OCI-LY1 (cell line): ENCODE measurements around the gene UST.

Experiments
- H2AFZ ChIP-seq: fragments of 200-600 bp; sonication (generic), shearing (Covaris generic); 2 replicates; pipeline ENCODE4 v1.6.0; 2014; ENCODE audit warnings: antibody characterized with exemption, mild to moderate bottlenecking, low read length
- H3F3A ChIP-seq: fragments of 200-600 bp; sonication (generic), shearing (Covaris generic); 2 replicates; pipeline ENCODE4 v1.6.0; 2014; ENCODE audit warnings: mild to moderate bottlenecking, antibody characterized with exemption, low read length, moderate library complexity; ENCODE audit not compliant: insufficient read depth
- H3K27ac ChIP-seq: fragments of 200-600 bp; sonication (generic); 2 replicates; pipeline ENCODE4 v1.5.1; 2014; ENCODE audit warnings: low read length, mixed run types, mild to moderate bottlenecking, low read depth; ENCODE audit not compliant: poor library complexity, severe bottlenecking
- H3K27me3 ChIP-seq: fragments of 200-600 bp; sonication (generic); 2 replicates; pipeline ENCODE4 v1.6.0; 2014; ENCODE audit warnings: antibody characterized with exemption, mild to moderate bottlenecking, low read length, moderate library complexity; ENCODE audit not compliant: insufficient read depth
- H3K36me3 ChIP-seq: fragments of 200-600 bp; sonication (generic); 2 replicates; pipeline ENCODE4 v1.6.1; 2014; ENCODE audit warnings: mild to moderate bottlenecking, antibody characterized with exemption, low read length, moderate library complexity, mixed read lengths; ENCODE audit not compliant: insufficient read depth
- H3K4me1 ChIP-seq: fragments of 200-600 bp; sonication (generic); 2 replicates; pipeline ENCODE4 v1.5.1; 2014; ENCODE audit warnings: mild to moderate bottlenecking, low read length, moderate library complexity; ENCODE audit not compliant: insufficient read depth, severe bottlenecking
- H3K4me2 ChIP-seq: fragments of 200-600 bp; sonication (generic), shearing (Covaris generic); 2 replicates; pipeline ENCODE4 v1.6.1; 2014; ENCODE audit warnings: low read length
- H3K4me3 ChIP-seq: fragments of 200-600 bp; sonication (generic); 2 replicates; pipeline ENCODE4 v1.5.1; 2014; ENCODE audit warnings: low read length, low read depth, mild to moderate bottlenecking, mixed read lengths; ENCODE audit not compliant: poor library complexity, severe bottlenecking
- H3K79me2 ChIP-seq: fragments of 200-600 bp; shearing (Covaris generic); 2 replicates; pipeline ENCODE4 v1.6.1; 2016; ENCODE audit warnings: mixed run types, low read length, mixed read lengths; ENCODE audit not compliant: insufficient read depth
- H3K9ac ChIP-seq: fragments of 200-600 bp; sonication (generic), shearing (Covaris generic); 2 replicates; pipeline ENCODE4 v1.6.1; 2014; ENCODE audit warnings: mild to moderate bottlenecking, low read length, mixed read lengths
- H3K9me2 ChIP-seq: fragments of 200-600 bp; sonication (generic), shearing (Covaris generic); 2 replicates; pipeline ENCODE4 v1.6.1; 2014; ENCODE audit warnings: low read depth, mild to moderate bottlenecking, low read length, mixed read lengths
- H3K9me3 ChIP-seq: fragments of 200-600 bp; shearing (Covaris generic); 2 replicates; pipeline ENCODE4 v1.6.1; 2014; ENCODE audit warnings: low read length, mixed read lengths
- H4K20me1 ChIP-seq: fragments of 200-600 bp; sonication (generic), shearing (Covaris generic); 2 replicates; pipeline ENCODE4 v1.6.0; 2016; ENCODE audit warnings: mild to moderate bottlenecking, low read length; ENCODE audit not compliant: insufficient read depth
- CTCF ChIP-seq: fragments of 200-600 bp; sonication (generic), shearing (Covaris generic); IDR thresholded peaks from 2 replicates; pipeline ENCODE4 v1.5.1; 2017; ENCODE audit warnings: mild to moderate bottlenecking, antibody characterized with exemption, low read length, moderate library complexity, mixed read lengths
- EZH2 ChIP-seq: fragments of 200-600 bp; sonication (generic), shearing (Covaris generic); IDR thresholded peaks from 2 replicates; pipeline ENCODE4 v1.8.0; 2017; ENCODE audit warnings: borderline replicate concordance, mixed run types, mild to moderate bottlenecking, antibody characterized with exemption, low read length, moderate library complexity, mixed read lengths

UST gene

GRCh38 chr6:148825492-148825891 is 78.7 kb downstream of the UST start:
- H3K4me3 ChIP-seq, result no peak overlapping the region
- no peaks in the 10 kb centered on the region for H3K36me3 ChIP-seq
- no peaks in the 10 kb centered on the region for H3K79me2 ChIP-seq
- no peaks in the 10 kb centered on the region for H3K4me1 ChIP-seq
- no peaks in the 10 kb centered on the region for H3K9me2 ChIP-seq
- no peaks in the 10 kb centered on the region for H3K9me3 ChIP-seq
- H3F3A ChIP-seq, result no peaks in the 10 kb centered on the region
- H4K20me1 ChIP-seq, result no peaks in the 10 kb centered on the region
- no peak overlapping the region for H2AFZ ChIP-seq
- H3K27me3 ChIP-seq, result no peaks in the 10 kb centered on the region
- H3K27ac ChIP-seq, result no peak overlapping the region
- TF ChIP-seq CTCF (no peak), EZH2 (no peak)
- no peak overlapping the region for H3K4me2 ChIP-seq
- H3K9ac ChIP-seq, result no peak overlapping the region

DNA sequence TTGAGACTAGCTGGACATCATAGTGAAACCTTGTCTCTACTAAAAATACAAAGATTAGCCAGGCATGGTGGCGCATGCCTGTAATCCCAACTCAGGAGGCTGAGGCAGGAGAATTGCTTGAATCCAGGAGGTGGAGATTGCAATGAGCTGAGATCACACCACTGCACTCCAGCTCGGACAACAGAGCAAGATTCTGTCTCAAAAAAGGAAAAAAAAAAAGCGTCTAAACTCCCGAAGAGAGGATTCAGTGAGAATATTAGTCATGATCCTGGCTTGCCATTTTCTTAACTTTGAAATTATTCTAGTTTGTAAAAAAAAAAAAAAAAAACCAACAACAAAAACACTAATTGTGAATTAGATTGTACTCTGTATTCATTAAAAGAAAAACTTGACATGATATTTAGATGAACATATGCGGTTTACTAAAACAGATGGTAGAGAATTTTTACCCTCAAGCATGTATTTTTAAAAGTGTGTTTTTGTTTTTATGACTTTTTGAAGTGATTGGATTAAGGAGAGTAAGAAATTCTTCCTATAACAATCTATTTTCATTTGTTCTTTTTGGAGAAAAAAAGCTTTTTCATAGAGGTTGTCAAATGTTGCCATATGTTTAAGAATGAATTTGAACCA is 80.7 kb downstream of the UST start:
- Histone ChIP-seq H3K27me3 (no peaks in the 10 kb centered on the region), H3K27ac (no peak overlapping the region), H3K9me3 (no peaks in the 10 kb centered on the region), H3K9me2 (no peaks in the 10 kb centered on the region), H3K36me3 (no peaks in the 10 kb centered on the region), H3K79me2 (no peaks in the 10 kb centered on the region), H3K4me2 (no peak overlapping the region), H3K4me3 (no peak overlapping the region), H3F3A (no peaks in the 10 kb centered on the region), H3K4me1 (no peaks in the 10 kb centered on the region), H3K9ac (no peak overlapping the region), H2AFZ (no peak overlapping the region), H4K20me1 (no peaks in the 10 kb centered on the region)
- TF ChIP-seq CTCF (no peak), EZH2 (no peak)

GRCh38 chr6:148828047-148828446 is 81.2 kb downstream of the UST start:
- H3K4me2 ChIP-seq, result no peak overlapping the region
- no peaks in the 10 kb centered on the region for H3K36me3 ChIP-seq
- no peaks in the 10 kb centered on the region for H3K9me3 ChIP-seq
- no peaks in the 10 kb centered on the region for H3K27me3 ChIP-seq
- no peaks in the 10 kb centered on the region for H3K4me1 ChIP-seq
- H3F3A ChIP-seq, result no peaks in the 10 kb centered on the region
- TF ChIP-seq EZH2 (no peak), CTCF (no peak)
- H3K4me3 ChIP-seq, result no peak overlapping the region
- H3K9me2 ChIP-seq, result no peaks in the 10 kb centered on the region
- H4K20me1 ChIP-seq, result no peaks in the 10 kb centered on the region
- no peak overlapping the region for H3K9ac ChIP-seq
- no peaks in the 10 kb centered on the region for H3K79me2 ChIP-seq
- no peak overlapping the region for H2AFZ ChIP-seq
- no peak overlapping the region for H3K27ac ChIP-seq
